SIG-M5 treated with dmso at 0.1 percent for 504 hours (cell line): ENCODE results near the gene MPV17L2.

Experiments used
- DNase-seq: peaks from one replicate; lab custom pipeline; 2025; ENCODE audit not compliant: unreplicated experiment; lab: John Stamatoyannopoulos, UW

The MPV17L2 gene

GRCh38 chr19:18232540-18233223 lies 39.7 kb downstream of the MPV17L2 start:
- no peak for DNase-seq

GRCh38 chr19:18233224-18233825 lies 40.3 kb downstream of the MPV17L2 start:
- peak; percentile 20 for DNase-seq

- no peak for DNase-seq
These were observed 41.2 kb downstream of the MPV17L2 start for GRCh38 chr19:18234194-18234593.

- DNase-seq, result no peak
These were observed 46.3 kb downstream of the MPV17L2 start for GRCh38 chr19:18239303-18239702.

GRCh38 chr19:18245297-18245696 lies 52.3 kb downstream of the MPV17L2 start:
- DNase-seq, result no peak
